ENCODE data around the gene F13A1.

The F13A1 gene

DNA sequence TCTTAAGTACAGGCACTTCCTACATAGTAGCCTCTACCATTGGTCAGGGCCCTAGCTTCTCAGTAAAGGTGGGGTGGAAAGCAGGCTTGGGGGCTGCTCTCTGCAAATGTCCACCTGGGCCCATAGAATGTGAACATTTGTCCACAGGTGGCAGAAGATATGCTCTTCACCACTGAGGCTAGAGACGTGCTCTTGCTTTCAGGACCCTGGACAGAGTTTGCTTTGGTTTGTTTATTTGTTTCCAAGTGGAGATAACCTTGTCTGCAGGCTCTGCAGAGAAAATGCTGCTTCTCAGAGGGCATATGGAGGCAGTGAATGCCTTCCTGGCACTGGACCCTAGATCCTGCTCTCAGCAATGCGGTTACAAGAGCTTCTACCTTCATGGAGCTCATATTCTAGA is 129.0 kb downstream of the F13A1 start:
- no peak for DNase-seq

DNA sequence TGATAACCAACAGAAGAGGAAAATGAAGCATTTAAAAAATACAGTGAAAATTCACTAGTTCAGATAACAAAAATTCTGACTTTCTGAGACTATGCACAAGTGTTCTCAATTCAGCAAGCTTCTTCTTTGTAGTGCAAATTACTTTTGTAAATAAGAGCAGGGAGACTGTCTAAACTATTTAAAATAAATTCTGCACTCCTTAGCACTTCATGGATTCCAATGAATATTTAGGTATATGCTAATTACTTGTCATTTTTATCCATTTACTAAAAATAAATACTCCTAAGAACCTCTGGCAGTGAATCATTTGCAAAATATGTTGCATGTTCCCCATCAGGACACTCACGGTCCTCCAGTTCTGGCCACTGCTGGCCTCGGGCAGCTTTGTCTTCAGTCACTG is 139.8 kb downstream of the F13A1 start:
- no peak for DNase-seq

DNA sequence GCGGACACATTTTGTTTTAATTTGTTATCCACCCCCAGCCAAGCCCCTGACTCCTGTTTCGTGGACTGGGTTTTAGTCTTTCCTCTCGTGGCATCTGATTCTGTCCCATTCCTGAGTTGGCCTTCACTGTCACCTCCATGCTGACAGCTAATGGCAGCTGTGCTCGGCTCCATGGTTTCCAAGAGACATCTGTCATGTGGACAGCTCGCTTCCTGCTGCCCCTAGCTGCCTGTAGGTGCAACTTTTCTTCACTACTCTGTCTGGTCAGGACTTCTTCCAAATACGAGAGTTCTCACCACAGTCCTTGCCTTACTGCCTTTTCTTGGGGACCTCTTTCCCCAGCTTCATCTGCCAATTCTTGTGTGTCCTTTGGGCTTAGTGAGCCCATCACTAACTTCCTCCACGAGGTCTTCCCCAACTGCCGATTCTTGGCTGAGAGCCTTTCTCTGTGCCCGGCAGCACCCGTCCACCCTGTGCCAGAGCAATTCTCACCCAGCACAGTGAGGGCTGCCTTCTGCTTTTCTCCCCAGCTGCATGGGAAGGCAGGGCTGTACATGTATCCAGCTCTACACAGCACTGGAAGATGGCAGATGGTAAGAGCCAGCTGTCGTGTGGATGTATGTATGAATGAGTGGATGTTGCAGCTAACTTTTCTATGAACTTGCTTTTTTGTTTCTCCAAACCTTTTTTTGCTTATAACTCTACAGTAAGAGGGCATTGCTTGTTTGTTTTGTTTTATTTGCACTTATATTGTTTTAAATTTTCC is 140.4 kb downstream of the F13A1 start:
- DNase-seq = no peak

DNA sequence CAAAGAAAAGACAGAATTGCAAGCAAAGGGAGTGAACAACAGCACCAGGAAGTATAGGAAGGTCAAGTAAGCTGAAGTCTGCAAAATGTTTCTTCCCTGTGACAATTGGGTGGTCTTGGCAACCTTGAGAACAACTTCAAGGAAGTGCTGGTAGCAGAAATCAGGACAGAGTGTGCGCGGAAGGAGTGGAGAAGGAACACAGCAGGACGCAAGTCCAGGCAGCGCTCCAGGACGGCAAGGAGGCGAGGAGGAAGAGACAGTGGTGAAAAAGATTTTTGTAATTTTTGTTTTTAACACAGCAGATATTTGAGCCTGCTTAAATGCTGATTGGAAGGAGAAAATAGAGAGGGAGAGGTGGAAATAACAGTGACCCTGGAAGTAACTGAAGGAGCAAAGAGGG is 141.7 kb downstream of the F13A1 start:
- DNase-seq = no peak

DNA sequence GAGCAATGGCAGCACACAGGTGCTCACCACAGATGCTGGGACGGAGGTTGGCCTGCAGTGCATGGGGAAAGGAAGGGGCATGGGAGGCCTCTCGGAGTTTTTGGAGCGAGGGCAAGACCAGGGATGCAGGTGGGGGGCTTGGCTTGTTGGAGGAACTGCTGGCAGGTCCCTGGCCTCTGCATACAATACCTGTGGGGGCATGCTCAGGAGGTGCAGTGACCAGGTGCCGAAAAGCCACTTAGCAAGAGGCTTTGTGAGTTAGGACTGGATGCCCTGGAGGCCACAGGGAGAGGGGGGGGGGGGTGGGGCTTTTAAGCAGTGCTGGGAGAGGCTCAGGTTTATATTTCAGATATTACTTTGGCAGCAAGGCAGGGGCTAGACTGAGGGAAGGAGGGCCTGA is 142.7 kb downstream of the F13A1 start:
- no peak for DNase-seq

DNA sequence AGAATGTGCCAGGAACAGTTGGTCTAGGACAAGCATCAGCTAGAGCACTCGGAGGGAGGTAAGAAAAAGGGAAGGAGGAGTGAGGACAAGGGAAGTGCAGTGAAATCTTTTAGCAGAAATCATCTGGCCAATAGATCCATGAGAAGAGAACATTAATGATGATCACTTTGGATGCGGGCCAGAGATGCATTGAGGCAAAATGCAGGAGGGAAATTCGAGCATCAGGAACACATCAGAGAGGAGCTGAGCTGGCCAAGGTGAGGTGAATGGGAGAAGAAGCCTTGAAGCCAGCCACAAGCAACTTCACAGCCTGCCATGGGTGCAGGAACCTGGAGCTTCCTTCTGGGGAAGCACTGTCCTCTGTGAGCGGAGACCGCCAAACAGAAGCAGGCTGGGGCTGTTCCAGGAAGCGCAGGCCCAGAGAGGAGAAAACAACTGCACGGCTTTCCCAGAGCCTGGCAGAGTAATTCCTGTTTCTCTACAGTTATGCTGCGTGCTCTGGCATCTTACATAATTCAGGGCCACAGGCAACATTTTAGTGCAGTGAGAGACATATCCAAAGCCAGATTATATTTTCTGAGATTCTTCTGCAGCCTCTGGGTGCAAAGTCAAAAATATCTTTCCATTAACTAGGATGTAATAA is 143.8 kb downstream of the F13A1 start:
- DNase-seq = no peak

GRCh38 chr6:6176127-6176526 is 144.3 kb downstream of the F13A1 start:
- DNase-seq = no peak

- DNase-seq = no peak
Observed at GRCh38 chr6:6169141-6169540, 151.3 kb downstream of the F13A1 start.

- no peak for DNase-seq
Observed at GRCh38 chr6:6166064-6166463, 154.4 kb downstream of the F13A1 start.

GRCh38 chr6:6164367-6164766 is 156.1 kb downstream of the F13A1 start:
- no peak for DNase-seq

DNA sequence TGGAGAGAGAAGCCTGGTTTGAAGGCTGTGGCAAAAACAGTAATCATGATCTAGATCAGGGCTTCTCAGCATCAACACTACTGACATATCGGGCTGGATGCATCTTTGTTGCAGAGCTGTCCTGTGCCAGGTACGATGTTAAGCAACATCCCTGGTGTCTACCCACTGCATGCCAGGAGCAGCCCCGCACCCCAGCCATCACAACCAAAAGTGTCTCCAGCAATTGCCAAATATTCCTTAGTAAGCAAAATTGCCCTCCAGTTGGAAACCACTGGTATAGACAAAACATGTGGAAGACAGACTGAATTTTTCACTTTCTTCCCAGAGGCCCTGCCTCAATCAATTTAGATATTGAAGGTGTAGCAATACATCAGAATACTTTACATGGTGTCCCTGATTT is 166.1 kb downstream of the F13A1 start:
- DNase-seq = no peak

GRCh38 chr6:6152060-6152459 is 168.4 kb downstream of the F13A1 start:
- no peak for DNase-seq

DNA sequence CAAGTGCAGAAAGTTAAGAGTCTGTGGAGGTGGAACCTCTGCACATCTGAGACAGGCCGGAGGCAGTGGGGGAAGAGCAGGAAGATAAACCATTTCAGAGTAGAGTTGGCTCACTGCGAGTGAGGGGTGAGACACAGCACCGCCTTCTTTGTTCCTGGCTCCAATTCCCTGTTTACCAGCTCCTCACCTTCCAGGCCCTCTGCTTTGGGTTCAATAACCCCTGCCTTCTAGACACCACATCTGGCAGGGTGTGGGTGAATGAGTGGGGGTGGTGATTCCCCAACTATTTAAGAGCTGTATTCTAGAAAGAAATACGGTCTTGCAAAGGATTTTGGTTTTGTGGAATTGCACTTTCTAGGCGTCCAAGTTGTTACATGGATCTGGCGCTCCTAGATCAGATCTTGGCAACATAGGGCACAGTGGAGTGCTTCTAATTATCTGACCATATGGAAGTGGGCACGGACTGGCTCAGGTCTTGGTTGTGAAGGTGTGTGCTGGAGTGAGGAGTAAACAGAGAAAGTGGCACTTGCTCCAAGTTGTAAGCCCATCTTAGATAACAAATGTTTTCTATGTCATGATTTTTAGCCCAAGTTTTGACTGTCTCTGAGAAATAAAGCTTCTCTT is 172.2 kb downstream of the F13A1 start:
- DNase-seq = no peak

GRCh38 chr6:6131492-6132109 is 188.9 kb downstream of the F13A1 start:
- DNase-seq = peak in 1 of 2 experiments; percentile 54

DNA sequence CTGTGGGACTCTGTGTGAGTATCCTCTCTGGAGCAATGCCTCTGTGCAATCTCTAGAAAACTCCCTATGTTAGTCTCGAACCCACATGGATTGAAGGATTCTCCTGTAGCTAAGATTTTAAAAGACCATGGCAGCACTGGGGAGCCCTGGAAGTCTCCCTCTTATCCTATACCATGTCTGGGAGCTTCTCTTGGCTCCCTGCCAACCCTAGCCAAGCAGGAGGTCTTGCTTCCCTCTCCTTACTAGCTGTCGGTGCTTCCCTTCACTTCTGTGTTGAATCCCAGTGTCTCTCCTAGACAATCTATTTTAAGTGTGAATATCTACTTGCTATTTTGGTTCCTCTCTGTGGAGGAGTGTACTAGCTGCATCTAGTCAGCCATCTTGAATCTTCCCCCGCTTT is 195.0 kb downstream of the F13A1 start:
- DNase-seq = no peak

GRCh38 chr6:6123803-6124202 is 196.7 kb downstream of the F13A1 start:
- no peak for DNase-seq

DNA sequence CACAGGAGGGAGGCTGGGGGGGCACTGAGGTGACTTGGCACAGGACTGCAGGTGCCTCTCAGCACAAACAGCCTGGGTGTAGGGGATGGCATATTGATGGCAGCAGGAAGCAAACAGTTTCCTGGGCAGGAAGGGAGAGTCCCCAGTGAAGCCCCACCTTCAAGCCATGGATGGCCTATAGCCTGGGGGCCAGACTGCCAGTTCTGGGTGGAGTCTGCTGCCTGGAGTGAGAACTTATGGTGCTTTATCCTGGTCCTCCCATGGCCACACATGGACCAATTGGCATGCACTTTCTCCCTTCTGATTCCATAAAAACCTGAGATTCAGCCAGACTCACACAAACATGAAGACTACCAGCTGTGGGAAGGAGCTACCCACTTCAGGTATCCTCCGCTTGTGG is 198.5 kb downstream of the F13A1 start:
- DNase-seq = no peak

DNA sequence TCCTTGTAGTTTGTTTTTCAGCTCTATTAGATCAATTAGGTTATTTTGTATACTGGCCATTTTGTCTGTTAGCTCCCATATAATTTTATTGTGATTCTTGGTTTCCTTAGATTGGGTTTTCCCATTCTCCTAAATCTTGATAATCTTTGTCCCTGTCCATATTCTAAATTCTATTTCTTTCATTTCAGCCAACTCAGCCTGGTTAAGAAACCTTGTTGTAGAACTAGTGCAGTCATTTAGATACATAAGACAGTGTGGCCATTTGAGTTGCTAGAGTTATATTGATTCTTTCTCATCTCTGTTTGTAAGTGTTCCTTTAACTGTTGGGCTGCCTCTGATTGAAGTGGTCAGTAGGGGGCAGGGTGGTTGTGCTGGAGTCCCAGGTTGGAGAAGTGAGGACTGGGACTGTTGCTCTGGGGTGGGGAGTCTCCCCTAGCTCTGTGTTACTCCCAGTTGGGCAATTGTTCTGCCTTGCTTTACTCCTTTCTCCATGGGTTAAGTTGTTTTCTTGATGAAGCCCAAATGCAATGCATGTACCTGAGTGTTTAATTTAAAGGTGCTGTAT is 214.9 kb downstream of the F13A1 start:
- no peak for DNase-seq

Data from NCI-H446 (cell line).